ENCODE results near the gene JMJD8.

The JMJD8 gene

GRCh38 chr16:637081-638018 lies 46.8 kb downstream of the JMJD8 start:
- peak; percentile 91 to 92 for DNase-seq

- peak; percentile 97 to 98 for DNase-seq
Measured at GRCh38 chr16:636206-637080, 47.7 kb downstream of the JMJD8 start, which contains the start of gene METTL26. METTL26 (minus strand) TSS chr16:636305; CDS start chr16:636290, 15 bp downstream.

- peak; percentile 42 to 47 for DNase-seq
Measured at GRCh38 chr16:635573-636205, 48.4 kb downstream of the JMJD8 start.

GRCh38 chr16:634996-635395 lies 49.1 kb downstream of the JMJD8 start:
- DNase-seq: no peak

- no peak for DNase-seq
Measured at GRCh38 chr16:634051-634670, 50.0 kb downstream of the JMJD8 start.

- no peak for DNase-seq
Measured at GRCh38 chr16:633336-634050, 50.6 kb downstream of the JMJD8 start.

- DNase-seq: no peak
Measured at GRCh38 chr16:632486-633335, 51.4 kb downstream of the JMJD8 start.

GRCh38 chr16:631808-632358 lies 52.3 kb downstream of the JMJD8 start:
- DNase-seq: no peak

Measured in activated T-cell treated with anti-CD3 and anti-CD28 coated beads, Interleukin-2, amount 50 U/mL, for 48 hours (primary cell).